ENCODE data around the gene CACNG4.

DNA sequence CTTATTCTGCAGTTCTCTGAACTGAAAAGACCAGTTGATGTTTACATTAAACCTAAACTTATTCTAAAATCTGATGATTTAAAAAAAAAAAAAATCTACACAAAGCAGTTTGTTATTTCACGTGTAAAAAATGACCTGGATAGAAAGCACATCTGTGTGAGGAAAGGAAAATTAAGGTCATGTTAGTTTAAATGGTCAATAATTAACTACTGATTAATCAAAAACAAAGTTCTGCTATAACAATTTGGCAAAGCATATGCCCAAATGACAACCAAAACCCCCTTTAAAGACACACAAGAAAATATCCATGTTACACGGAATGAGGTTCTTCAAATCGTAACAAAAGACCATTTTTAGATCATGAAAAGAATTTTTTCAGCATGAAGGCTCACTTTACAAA, 110.3 kb downstream of the CACNG4 start:
- TF ChIP-seq, protein P1, sequence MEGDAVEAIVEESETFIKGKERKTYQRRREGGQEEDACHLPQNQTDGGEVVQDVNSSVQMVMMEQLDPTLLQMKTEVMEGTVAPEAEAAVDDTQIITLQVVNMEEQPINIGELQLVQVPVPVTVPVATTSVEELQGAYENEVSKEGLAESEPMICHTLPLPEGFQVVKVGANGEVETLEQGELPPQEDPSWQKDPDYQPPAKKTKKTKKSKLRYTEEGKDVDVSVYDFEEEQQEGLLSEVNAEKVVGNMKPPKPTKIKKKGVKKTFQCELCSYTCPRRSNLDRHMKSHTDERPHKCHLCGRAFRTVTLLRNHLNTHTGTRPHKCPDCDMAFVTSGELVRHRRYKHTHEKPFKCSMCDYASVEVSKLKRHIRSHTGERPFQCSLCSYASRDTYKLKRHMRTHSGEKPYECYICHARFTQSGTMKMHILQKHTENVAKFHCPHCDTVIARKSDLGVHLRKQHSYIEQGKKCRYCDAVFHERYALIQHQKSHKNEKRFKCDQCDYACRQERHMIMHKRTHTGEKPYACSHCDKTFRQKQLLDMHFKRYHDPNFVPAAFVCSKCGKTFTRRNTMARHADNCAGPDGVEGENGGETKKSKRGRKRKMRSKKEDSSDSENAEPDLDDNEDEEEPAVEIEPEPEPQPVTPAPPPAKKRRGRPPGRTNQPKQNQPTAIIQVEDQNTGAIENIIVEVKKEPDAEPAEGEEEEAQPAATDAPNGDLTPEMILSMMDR (IDR thresholded peaks at IDR 0.05) = no peak
- no peak for TF ChIP-seq POLR2A (IDR thresholded peaks at IDR 0.05)

Data from heart left ventricle (tissue), 13 donors.